ENCODE measurements around the gene OSTF1. TPM values are rescaled to one million over a fixed set of nuclear protein-coding genes. Genes with fewer than 3 reads are reported as not detected.

OSTF1 gene
- total and polyA plus RNA-seq, 7 donors: 7.1 to 19.2 (median 10.4) TPM

GRCh38 chr9:75183306-75183705 is 95.0 kb downstream of the OSTF1 start:
- ATAC-seq: no peak
- Histone ChIP-seq H3K9me3 (no peaks in the 10 kb centered on the region), H3K36me3 (ENCODE audit: insufficient read depth in 1 of 2, low read depth in 1 of 2) (no peaks in the 10 kb centered on the region), H3K27ac (no peak overlapping the region), H3K4me1 (no peaks in the 10 kb centered on the region), H3K27me3 (ENCODE audit: insufficient read depth in 3 of 3, low read length in 2 of 3) (no peaks in the 10 kb centered on the region), H3K4me3 (no peak overlapping the region)
- 93 to 94% (median 94%) methylated on average over 9 of the region's 9 CpGs for WGBS, 3 donors
- no peak for TF ChIP-seq CTCF (IDR thresholded peaks at IDR 0.05)
- DNase-seq: no peak
- intact Hi-C loops (cut with DNase I): no loop called here

GRCh38 chr9:75184471-75184870 is 96.2 kb downstream of the OSTF1 start:
- Histone ChIP-seq H3K4me3 (no peak overlapping the region), H3K36me3 (ENCODE audit: insufficient read depth in 1 of 2, low read depth in 1 of 2) (no peaks in the 10 kb centered on the region), H3K27ac (no peak overlapping the region), H3K4me1 (no peaks in the 10 kb centered on the region), H3K9me3 (no peaks in the 10 kb centered on the region), H3K27me3 (ENCODE audit: insufficient read depth in 3 of 3, low read length in 2 of 3) (no peaks in the 10 kb centered on the region)
- TF ChIP-seq CTCF (IDR thresholded peaks at IDR 0.05): no peak
- DNase-seq (no peak), ATAC-seq (no peak)
- WGBS, 3 donors: 71 to 77% (median 73%) methylated on average over 3 of the region's 3 CpGs
- intact Hi-C loops (cut with DNase I): no loop called here

- Histone ChIP-seq H3K9me3 (no peaks in the 10 kb centered on the region), H3K27ac (no peak overlapping the region), H3K27me3 (ENCODE audit: insufficient read depth in 3 of 3, low read length in 2 of 3) (no peaks in the 10 kb centered on the region), H3K4me3 (no peak overlapping the region), H3K4me1 (no peaks in the 10 kb centered on the region), H3K36me3 (ENCODE audit: insufficient read depth in 1 of 2, low read depth in 1 of 2) (no peaks in the 10 kb centered on the region)
- ATAC-seq (no peak), DNase-seq (no peak)
- intact Hi-C loops (cut with DNase I): no loop called here
- WGBS, 3 donors: 38 to 45% (median 41%) methylated on average over 4 of the region's 4 CpGs
- peak; percentile 42 for TF ChIP-seq CTCF (IDR thresholded peaks at IDR 0.05)
Observed at GRCh38 chr9:75185585-75186170, 97.4 kb downstream of the OSTF1 start.

GRCh38 chr9:75186767-75187380 is 98.6 kb downstream of the OSTF1 start:
- peak; percentile 75 for TF ChIP-seq CTCF (IDR thresholded peaks at IDR 0.05)
- Histone ChIP-seq H3K27me3 (ENCODE audit: insufficient read depth in 3 of 3, low read length in 2 of 3) (no peaks in the 10 kb centered on the region), H3K4me3 (no peak overlapping the region), H3K36me3 (ENCODE audit: insufficient read depth in 1 of 2, low read depth in 1 of 2) (no peaks in the 10 kb centered on the region), H3K9me3 (no peaks in the 10 kb centered on the region), H3K27ac (no peak overlapping the region), H3K4me1 (no peaks in the 10 kb centered on the region)
- 34 to 36% (median 36%) methylated on average over 4 of the region's 4 CpGs for WGBS, 3 donors
- intact Hi-C loops (cut with DNase I): no loop called here
- DNase-seq: no peak
- no peak for ATAC-seq

- WGBS, 3 donors: 88 to 92% (median 89%) methylated on average over 2 of the region's 2 CpGs
- Histone ChIP-seq H3K27ac (no peak overlapping the region), H3K9me3 (no peaks in the 10 kb centered on the region), H3K27me3 (ENCODE audit: insufficient read depth in 3 of 3, low read length in 2 of 3) (no peaks in the 10 kb centered on the region), H3K4me3 (no peak overlapping the region), H3K4me1 (no peaks in the 10 kb centered on the region), H3K36me3 (ENCODE audit: insufficient read depth in 1 of 2, low read depth in 1 of 2) (no peaks in the 10 kb centered on the region)
- TF ChIP-seq CTCF (IDR thresholded peaks at IDR 0.05): no peak
- ATAC-seq (no peak), DNase-seq (no peak)
- intact Hi-C loops (cut with DNase I): no loop called here
Observed at GRCh38 chr9:75188756-75189155, 100.4 kb downstream of the OSTF1 start.

All from psoas muscle (tissue), 8 donors.